HEK293 (cell line): ENCODE measurements around the gene CECR2.

Experiments
- MZF1 ChIP-seq: fragments of 450-650 bp; formaldehyde crosslinking; IDR thresholded peaks from 2 replicates; pipeline ENCODE4 v1.5.1; 2017; ENCODE audit warnings: missing biosample characterization, missing genetic modification characterization, borderline replicate concordance
- SP7 ChIP-seq: fragments of 450-650 bp; formaldehyde crosslinking; IDR thresholded peaks from 2 replicates; pipeline ENCODE4 v1.5.1; 2016; ENCODE audit warnings: missing biosample characterization, missing genetic modification characterization
- ZNF10 ChIP-seq: fragments of 450-650 bp; formaldehyde crosslinking; IDR thresholded peaks from 2 replicates; pipeline ENCODE4 v1.5.1; 2017; ENCODE audit warnings: missing biosample characterization, missing genetic modification characterization
- ZNF133 ChIP-seq: fragments of 450-650 bp; formaldehyde crosslinking; IDR thresholded peaks from 2 replicates; pipeline ENCODE4 v1.5.1; 2016; ENCODE audit warnings: missing biosample characterization, missing genetic modification characterization
- ZNF140 ChIP-seq: fragments of 450-650 bp; formaldehyde crosslinking; IDR thresholded peaks from 2 replicates; pipeline ENCODE4 v1.5.1; 2016; ENCODE audit warnings: missing biosample characterization, missing genetic modification characterization
- ZNF184 ChIP-seq: fragments of 450-650 bp; IDR thresholded peaks from 2 replicates; pipeline ENCODE4 v1.5.1; 2018; ENCODE audit warnings: missing biosample characterization, mild to moderate bottlenecking, missing genetic modification characterization
- ZNF549 ChIP-seq: fragments of 450-650 bp; IDR thresholded peaks from 2 replicates; pipeline ENCODE4 v1.5.1; 2018; ENCODE audit warnings: missing biosample characterization, missing genetic modification characterization, mild to moderate bottlenecking, inconsistent platforms, moderate library complexity
- ZNF670 ChIP-seq: fragments of 450-650 bp; formaldehyde crosslinking; IDR thresholded peaks from 2 replicates; pipeline ENCODE4 v1.5.1; 2016; ENCODE audit warnings: missing biosample characterization, missing genetic modification characterization, low read depth
- TF ChIP-seq, protein P1 (sequence below): fragments of 450-650 bp; formaldehyde crosslinking; IDR thresholded peaks from 2 replicates; pipeline ENCODE4 v1.5.1; 2016; ENCODE audit warnings: missing biosample characterization, missing genetic modification characterization
- TF ChIP-seq, protein P2 (sequence below): sonication (generic); formaldehyde crosslinking; IDR thresholded peaks from 2 replicates; pipeline ENCODE4 v1.8.1; 2022; ENCODE audit warnings: mild to moderate bottlenecking, moderate library complexity, missing genetic modification reagents

DNA sequence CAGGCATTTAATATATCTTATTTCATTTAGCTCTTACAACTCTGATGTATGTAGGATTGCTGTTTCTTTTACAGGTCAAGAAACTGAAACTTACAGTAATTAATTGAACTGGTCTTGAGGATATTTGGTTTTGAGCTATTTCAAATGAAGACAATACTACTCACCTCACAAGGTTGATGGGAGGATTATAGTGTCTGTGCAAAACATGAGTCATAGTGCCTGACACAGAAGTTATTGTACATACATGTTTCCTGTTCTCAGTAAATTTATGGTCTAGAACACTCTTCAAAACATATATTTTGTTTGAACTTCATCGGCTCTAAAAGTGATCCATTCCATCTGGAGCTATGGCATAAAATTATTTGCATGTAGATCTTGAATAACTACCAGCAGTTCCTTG, 61.9 kb downstream of the CECR2 start:
- TF ChIP-seq, protein P1, sequence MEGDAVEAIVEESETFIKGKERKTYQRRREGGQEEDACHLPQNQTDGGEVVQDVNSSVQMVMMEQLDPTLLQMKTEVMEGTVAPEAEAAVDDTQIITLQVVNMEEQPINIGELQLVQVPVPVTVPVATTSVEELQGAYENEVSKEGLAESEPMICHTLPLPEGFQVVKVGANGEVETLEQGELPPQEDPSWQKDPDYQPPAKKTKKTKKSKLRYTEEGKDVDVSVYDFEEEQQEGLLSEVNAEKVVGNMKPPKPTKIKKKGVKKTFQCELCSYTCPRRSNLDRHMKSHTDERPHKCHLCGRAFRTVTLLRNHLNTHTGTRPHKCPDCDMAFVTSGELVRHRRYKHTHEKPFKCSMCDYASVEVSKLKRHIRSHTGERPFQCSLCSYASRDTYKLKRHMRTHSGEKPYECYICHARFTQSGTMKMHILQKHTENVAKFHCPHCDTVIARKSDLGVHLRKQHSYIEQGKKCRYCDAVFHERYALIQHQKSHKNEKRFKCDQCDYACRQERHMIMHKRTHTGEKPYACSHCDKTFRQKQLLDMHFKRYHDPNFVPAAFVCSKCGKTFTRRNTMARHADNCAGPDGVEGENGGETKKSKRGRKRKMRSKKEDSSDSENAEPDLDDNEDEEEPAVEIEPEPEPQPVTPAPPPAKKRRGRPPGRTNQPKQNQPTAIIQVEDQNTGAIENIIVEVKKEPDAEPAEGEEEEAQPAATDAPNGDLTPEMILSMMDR (tag by site-specific recombination) = no peak
- TF ChIP-seq ZNF140 (tag by site-specific recombination) = no peak
- no peak for TF ChIP-seq ZNF133
- TF ChIP-seq MZF1 (tag by site-specific recombination) = no peak
- TF ChIP-seq, protein P2, sequence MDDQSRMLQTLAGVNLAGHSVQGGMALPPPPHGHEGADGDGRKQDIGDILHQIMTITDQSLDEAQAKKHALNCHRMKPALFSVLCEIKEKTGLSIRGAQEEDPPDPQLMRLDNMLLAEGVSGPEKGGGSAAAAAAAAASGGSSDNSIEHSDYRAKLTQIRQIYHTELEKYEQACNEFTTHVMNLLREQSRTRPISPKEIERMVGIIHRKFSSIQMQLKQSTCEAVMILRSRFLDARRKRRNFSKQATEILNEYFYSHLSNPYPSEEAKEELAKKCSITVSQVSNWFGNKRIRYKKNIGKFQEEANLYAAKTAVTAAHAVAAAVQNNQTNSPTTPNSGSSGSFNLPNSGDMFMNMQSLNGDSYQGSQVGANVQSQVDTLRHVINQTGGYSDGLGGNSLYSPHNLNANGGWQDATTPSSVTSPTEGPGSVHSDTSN (CRISPR knock-in tag) = no peak
- no peak for TF ChIP-seq ZNF549
- no peak for TF ChIP-seq SP7 (tag by site-specific recombination)
- TF ChIP-seq ZNF670 (tag by site-specific recombination) = no peak
- TF ChIP-seq ZNF10 (tag by site-specific recombination) = no peak
- no peak for TF ChIP-seq ZNF184
